OCI-M2 (cell line): ENCODE measurements around the gene PCDHAC2.

ENCODE experiments used
- DNase-seq: peaks from one replicate; lab custom pipeline; 2025; ENCODE audit not compliant: unreplicated experiment; lab: John Stamatoyannopoulos, UW

Gene PCDHAC2

DNA sequence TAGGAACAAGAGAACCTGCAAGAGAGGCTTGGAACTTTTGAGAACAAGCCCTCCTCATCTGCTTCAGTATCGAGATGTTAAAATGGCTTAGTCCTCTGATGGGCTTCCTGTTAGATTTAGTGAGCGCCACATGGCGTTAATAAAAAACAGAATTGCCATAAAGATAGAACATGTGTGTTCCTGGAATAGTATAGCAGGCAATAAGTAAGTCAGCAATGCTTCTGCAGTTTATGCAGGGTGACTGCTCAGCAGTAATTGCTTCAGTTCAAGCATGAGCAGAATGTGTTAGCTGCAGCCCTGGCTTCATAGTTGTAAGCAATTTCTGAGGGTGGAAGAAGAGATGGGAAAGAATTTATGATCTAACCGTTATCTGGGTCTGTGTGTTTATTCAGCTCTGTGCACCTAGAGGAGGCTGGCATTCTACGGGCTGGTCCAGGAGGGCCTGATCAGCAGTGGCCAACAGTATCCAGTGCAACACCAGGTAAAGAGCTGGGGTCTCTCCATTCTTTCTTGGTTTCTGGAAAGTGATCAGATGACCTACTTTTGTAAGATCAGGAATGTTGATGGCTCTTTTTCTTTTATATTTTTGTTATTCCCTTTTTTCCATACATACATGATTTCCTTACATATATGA lies 15.9 kb downstream of the PCDHAC2 start:
- DNase-seq: no peak

GRCh38 chr5:140986117-140986521 lies 19.8 kb downstream of the PCDHAC2 start:
- DNase-seq: no peak

DNA sequence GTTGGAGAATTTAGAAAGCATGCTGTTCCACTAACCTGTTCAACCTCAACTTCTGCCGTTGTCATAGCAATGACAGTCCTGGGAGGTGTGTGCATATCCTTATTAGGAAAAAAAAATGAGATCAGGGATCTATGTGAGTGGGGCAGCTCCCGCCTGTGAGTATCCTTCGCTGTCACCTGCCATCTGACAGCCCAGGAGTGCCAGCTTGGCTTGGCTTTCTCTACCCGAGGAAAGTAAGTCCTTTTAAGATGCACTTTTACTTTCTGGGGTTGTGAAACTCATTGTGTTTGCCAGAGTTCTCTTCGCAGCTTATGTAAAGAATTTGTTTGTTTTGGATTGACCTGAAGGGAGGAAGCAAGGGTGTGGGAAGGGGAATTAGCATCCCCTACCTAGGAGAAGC lies 21.8 kb downstream of the PCDHAC2 start:
- DNase-seq: no peak

DNA sequence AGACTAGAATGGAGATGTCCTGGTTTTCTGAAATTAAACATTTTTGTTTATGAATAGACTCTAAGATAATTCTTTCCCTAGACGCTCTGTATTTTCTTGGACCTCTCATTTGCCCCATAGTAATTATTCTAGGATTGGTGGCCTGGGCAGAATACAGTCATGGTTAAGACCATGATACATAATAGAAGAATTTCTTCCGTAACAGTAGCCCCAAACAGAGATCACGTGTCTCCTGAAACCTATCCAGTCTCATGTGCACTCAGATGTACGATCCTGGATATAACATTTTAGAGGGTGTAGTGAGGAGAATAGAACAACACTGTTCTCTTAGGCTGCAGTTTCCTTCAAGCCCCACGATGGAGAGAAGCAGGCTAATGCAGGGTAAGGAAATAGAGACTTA lies 22.3 kb downstream of the PCDHAC2 start:
- no peak for DNase-seq

- DNase-seq: no peak
Observed at GRCh38 chr5:140989254-140990020, 23.2 kb downstream of the PCDHAC2 start.

- no peak for DNase-seq
Observed at GRCh38 chr5:140992828-140993227, 26.6 kb downstream of the PCDHAC2 start.

DNA sequence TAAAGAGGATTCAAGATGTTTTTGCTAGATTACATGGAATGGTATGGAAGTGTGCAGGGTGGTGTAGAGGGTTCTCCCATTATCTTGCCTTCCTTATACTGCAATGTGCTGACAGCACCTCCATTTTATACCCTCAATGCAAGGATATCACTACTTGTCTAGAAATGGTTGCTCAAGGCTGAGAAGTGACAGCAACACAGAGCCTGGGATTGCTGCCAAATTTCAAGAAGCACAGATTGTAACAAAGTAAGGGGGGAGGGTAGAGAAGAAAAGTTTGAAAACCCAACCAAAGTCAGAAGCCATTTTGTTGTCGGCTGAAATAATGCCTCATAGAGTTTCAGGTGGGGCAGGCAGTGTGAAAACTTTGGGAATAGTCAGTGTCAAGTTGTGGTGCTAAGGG lies 29.8 kb downstream of the PCDHAC2 start:
- no peak for DNase-seq

GRCh38 chr5:140998921-140999410 lies 32.7 kb downstream of the PCDHAC2 start:
- no peak for DNase-seq

- DNase-seq: no peak
Observed at GRCh38 chr5:141001446-141001843, 35.2 kb downstream of the PCDHAC2 start.

DNA sequence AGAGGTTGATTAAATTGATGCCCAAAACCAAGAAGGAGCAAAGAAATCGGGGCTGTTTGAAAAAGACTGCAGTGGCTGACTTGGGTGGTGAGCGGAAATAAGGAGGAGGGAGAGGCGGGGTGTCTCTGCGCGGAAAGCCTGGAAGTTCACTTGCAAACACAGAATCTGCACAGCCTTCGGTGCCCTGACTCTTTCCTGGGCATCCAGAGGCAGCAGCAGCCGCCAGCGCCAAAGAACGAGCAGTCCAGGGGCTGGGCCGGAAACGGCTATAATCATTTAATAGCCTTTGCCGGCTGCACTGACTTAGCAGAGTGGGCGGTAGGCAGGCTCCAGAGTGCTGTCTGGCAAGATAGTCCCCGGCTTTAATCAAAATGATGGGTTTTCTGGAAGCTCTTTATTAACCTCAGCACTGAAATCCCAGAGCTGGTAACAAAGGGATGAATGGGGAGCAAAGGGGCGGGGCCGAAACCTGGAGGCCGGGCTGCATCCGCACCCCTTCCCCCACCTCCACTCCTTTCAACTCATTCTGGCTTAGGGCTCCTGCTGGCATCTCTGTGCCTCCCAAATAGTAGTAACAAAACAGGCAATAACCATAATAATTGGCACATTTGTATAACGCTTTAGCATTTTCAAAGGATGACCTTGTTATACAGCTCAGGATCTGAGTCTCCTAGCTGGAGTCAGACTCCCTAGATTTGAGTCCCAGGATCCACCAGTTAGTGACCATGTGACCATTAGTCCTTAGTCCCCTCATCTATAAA lies 35.7 kb downstream of the PCDHAC2 start:
- no peak for DNase-seq

DNA sequence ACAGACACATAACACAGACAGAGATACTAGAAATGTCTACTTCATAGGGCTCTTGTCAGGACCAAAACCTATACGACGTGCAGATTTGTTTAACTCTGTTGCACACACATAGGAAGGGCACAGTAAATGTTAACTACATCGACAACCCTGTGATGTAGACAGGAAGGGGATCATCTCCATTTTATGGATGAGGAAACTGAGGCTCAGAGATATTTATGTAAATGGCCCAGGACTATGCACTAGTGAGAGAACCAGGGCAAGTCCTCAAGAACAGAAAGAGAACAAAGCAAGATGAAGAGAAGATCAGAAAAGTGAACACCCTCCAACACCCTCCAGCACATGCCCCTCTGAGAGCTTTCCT lies 36.3 kb downstream of the PCDHAC2 start:
- DNase-seq: no peak

GRCh38 chr5:141003031-141003430 lies 36.8 kb downstream of the PCDHAC2 start:
- no peak for DNase-seq

- no peak for DNase-seq
Observed at GRCh38 chr5:141003791-141004611, 37.7 kb downstream of the PCDHAC2 start.

DNA sequence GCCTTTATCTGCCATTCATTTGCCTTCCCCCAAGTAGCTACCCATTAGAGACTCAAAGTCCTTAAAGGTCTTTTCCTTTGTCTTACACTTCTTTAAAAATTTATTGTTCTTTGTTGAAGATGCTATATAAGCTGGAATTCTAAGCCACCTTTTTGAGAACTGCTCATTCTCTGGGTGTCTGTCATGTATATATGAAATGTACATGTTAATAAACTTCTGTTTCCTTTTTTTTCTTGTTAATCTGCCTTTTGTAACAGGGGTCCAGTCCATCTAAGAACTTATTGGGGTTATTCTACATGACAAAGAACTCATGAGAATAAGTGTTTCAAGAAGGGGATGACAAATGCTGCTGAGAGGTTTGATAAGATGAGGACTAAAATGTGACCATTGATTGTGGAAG lies 41.5 kb downstream of the PCDHAC2 start:
- no peak for DNase-seq

- DNase-seq: no peak
Observed at GRCh38 chr5:141010047-141010793, 43.9 kb downstream of the PCDHAC2 start.

GRCh38 chr5:141017943-141018342 lies 51.7 kb downstream of the PCDHAC2 start:
- no peak for DNase-seq
